Stomach (tissue), 4 donors: ENCODE measurements around the gene AGAP1.

ENCODE experiments used
- CTCF ChIP-seq, 7 experiments: fragments of 450-650 bp in 4 of 7; fragments of 200-600 bp in 3 of 7; sonication (generic) in 3 of 7; IDR thresholded peaks; one replicate each; pipeline ENCODE4 v1.5.1; 2016 to 2019; ENCODE audit warnings: antibody characterized with exemption in 7 of 7, control low read depth in 2 of 7, mild to moderate bottlenecking in 1 of 7
- POLR2AphosphoS5 ChIP-seq, 3 donors: sonication (generic); formaldehyde crosslinking; IDR thresholded peaks; one replicate each; pipeline ENCODE4 v1.6.1; 2016; ENCODE audit warnings: antibody characterized with exemption in 3 of 3

GRCh38 chr2:235709124-235709813, 215.4 kb downstream of the AGAP1 start:
- TF ChIP-seq CTCF (IDR thresholded peaks at IDR 0.05) (no peak), POLR2AphosphoS5 (IDR thresholded peaks at IDR 0.05) (peak in 2 of 3 donors; percentile 54 to 64)
